NCI-H82 treated with DMSO at 0.1 percent for 48 hours (cell line): Measurements from ENCODE around the gene ARID3C.

Experiments
- DNase-seq: peaks from one replicate; lab custom pipeline; 2025; ENCODE audit not compliant: unreplicated experiment; lab: John Stamatoyannopoulos, UW

The ARID3C gene

GRCh38 chr9:34628656-34629490 is at the start of gene ARID3C:
TSS of gene ARID3C (minus strand) at chr9:34629066. CDS start at chr9:34628014, 1,052 bp downstream.
- no peak for DNase-seq

DNA sequence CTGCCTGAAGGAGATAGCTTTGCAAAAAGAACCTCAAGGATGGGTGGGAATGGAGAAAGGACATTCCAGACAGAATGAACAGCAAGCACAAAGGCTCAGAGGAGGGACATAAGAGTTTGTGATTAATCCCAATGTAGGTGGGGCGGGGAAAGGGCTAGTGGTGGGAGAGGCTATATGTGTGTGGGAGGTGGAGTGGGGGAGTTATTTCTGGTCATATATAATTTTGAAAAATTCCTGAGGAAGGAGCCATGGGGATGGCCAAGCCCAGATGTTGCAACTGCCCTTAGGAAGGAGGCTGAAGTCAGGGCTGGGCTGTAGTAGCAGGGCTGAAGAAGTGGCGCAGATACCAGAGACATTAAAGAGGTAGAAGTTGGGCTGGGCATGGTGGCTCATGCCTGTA is 47.0 kb upstream of the ARID3C start:
- no peak for DNase-seq

DNA sequence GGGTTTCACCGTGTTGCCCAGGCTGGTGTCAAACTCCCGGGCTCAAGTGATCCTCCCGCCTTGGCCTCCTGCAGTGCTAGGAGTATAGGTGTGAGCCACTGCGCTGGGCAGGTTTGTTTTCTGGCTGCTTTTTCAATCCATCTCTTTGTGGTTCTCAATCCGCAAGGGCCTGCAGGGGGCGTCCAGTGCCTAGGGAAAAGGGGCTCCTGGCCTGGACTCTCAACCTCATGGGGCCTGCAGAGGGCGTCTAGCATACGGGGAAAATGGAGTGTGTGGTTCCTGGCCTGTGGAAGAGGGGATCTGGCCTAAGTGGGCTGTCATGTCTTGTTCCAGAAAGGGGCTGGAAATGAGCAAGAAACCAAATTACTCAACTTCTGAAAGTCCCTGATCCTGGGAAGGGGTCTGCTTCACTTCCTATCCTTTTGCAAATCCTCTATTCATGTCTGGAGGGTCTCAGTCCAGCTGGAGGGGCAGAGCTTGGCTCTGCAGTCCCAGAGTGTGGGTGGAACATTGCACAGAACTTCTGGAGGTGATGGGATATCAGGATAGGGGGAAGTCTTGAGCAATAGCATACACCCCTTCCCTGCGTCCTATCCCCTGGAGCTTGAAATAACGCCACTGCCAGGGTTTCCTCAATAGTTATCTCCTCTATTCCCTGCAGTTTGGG is 46.3 kb upstream of the ARID3C start:
- DNase-seq, result peak; percentile 77

- no peak for DNase-seq
These were observed 45.6 kb upstream of the ARID3C start for GRCh38 chr9:34674440-34674839.

DNA sequence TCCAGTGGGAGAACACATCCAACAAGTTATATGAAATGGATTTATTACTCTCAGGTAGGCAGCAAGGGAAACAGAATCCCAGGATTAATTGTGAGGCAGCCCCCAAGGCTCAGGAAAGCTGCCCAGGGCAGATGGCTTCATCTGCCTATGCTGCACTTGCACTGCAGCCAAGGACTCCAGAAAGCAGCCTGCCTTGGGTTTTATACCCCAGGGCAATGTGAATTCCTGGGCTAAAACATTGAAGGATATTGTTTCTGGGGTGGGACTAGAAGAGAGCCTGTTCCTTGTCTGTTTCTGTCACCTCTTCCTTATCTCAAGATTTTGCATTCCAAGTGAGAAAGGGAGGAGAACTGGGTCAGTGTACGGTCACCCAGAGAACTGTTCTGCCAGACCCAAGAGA is 42.4 kb upstream of the ARID3C start:
- no peak for DNase-seq

DNA sequence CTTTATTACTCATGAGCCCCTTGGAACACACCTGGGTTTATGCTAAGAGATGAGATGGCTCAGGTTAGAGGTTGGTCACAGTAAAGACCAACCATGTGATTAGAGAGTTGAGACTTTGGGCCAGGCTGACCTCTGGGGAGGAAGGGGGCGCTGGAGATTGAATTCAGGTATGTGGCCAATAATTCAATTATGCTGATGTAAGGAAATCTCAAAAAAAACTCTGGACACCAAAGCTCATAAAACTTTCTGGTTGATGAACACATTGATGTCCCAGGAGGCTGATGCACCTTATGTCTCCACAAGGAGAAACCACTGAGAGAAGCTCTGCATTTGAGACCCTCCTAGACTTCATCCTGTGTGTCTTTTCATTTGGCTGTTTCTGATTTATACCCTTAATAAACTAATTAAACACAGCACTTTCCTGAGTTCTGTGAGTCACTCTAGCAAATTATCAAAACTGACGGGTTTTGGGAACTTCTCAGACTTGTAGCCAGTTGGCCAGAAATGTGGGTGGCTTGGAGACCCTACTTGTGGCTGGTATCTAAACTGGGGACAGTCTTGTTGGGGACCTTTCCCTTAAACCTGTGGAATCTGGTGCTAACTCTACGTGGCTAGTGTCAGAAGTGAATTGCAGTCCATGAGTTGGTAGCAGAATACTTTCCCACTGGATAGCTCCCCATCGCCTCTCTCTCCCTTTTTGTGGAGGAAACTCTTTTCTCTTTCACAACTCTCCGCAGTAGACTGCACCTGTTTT is 41.1 kb upstream of the ARID3C start:
- no peak for DNase-seq

DNA sequence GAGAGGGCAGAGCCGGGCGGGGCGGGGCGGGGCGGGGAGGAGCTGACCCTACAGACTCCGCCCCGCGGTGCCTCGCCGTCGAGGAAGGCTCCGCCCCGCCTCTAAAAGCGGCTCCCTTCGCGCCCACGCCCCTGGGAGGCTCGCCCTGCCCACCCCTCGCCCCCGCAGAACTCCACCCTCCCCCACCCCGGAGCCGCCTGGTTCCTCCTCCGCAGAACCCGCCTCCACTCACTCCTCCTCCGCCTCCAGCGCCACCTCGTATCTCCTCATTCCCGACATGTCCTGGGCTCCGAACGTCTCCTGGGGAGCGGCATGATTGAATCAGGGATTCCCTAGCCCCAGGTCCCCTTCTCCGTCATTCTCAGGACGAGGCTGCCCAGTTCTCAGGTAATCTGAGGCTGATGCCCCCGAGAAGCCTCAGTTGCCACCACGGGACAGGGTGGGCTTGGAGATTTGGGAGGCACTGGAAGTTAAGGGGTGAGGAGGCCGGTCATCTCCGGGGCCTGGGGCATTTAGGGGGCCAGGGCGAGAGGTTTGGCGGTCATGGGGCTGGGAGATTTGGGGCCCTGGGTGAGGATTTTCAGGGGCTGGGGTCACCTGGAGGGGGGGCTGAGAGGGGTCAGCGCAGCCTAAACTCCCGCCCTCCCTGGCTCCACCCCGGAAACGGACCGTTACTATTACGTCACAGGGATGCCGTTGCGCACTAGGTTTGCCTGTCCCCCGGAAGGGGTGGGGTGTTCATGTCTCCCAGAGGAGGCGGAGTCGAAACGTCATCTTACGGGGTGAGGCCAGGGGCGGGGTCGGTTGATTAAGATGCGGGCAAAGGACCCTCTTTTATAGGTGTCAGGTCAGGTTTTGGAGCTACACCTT is 36.8 kb upstream of the ARID3C start:
- DNase-seq, result peak; percentile 76

DNA sequence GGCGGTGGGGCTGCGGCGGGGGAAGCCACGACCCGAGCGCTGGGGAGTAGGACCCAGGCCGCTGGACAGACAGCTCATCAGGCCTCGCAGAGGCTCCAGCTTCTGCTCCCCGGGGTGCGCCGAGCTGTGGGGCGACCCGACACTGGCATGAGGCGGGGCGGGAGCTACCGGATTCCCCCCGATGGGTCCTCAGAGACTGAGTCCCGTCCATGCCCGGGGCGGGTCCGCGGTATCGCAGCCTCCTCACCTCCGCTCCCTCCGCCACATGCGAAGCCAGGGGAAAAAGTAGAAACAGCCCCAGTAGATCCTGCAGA is 36.2 kb upstream of the ARID3C start:
- DNase-seq, result no peak

DNA sequence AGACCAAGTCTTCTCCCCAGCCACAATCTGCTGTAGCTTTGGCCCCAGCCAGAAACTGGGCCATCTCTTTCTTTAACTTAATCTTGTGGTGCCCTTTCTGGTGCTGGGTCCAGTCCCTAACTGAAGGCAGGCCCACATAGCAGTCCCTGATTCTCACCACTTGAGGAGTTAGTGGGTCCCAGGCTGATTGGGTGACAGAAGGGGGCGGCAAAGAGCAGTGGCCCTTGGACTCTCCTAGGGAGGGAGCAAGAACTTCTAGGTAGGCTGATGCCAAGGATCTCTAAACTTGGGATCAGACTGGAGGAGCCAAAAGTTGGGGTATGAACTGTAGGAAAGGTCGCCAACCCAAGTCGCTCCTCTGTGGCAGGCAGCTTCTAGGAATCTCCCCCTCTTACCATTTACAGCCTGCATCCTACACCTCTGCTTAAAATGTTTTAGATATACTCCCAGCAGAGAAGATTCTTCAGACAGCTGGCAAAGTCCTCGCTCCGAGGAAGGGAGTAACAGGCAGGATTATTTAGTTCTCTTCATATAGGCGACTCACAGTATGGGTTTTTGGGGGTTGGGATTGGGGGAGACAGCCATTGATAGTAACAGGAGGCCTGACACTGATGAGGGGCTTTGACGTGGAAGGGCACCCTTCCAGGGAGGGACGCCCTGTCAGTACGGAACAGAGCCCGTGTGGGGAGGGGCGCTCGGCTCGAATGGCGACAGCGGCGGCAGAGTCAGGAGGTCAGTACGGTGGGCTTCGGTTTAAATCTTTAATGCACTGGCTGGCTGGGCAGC is 35.6 kb upstream of the ARID3C start:
- peak; percentile 44 for DNase-seq

GRCh38 chr9:34663303-34663605 is 34.4 kb upstream of the ARID3C start:
- DNase-seq, result no peak

DNA sequence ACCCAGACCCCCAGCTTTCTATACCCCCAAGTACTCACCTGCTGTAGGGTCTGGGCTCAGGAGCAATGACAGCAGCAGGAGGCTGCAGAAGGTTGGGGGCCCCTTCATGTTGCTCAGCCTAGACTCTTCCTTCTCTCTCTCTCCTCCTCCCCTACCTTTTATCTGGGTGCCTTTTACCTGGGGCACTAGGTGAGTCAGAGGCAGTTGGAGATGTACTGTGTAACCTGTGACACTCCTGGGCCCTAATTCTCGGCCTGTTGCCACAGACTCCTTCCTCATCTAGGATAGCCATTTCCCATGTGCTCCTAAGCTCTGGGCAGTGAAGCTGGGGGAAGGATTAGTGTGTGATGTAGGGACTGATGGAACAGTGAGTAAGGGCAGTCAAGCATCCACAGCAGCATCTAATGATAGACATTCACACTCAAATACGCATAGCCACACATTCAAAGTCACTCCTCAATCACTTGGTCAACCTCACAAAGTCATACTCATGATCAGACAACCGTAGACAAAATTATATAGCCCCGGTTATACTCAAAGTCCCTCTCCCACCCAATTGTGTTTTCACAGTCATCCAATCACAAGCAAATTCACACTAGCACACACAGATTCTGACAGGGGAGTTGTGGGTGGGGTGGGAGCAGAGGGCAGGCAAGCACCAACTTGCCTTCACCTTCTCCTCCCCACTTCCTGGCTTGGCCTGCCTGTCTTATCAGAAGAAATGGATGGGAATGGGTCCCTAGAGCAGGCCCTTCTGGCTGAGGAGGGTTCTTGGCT is 33.8 kb upstream of the ARID3C start, which contains the start of gene CCL27:
Gene CCL27 (minus strand): TSS at position 132 of the 777 bp plus-strand sequence. CDS start 24 bp downstream, at position 108.
- DNase-seq, result no peak

- no peak for DNase-seq
These were observed 30.9 kb upstream of the ARID3C start for GRCh38 chr9:34659592-34660253.

- no peak for DNase-seq
These were observed 29.6 kb upstream of the ARID3C start for GRCh38 chr9:34658461-34658860.

DNA sequence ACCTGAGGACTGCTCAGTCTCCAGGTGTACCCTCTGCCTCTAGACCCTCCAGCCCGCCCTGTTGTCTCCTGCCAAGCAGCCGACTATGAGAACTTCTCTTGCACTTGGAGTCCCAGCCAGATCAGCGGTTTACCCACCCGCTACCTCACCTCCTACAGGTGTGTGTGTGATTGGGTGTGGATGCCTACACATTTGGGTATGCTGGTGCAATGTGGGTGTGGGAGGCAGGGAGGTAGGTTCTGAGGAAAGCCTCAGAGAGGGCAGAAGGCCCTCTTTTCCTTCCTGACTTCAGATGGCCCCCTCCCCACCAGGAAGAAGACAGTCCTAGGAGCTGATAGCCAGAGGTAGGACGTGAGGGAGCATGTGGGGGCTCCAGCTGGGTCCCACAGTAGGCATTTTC is 28.1 kb upstream of the ARID3C start:
- no peak for DNase-seq

GRCh38 chr9:34655394-34655793 is 26.5 kb upstream of the ARID3C start:
- no peak for DNase-seq

DNA sequence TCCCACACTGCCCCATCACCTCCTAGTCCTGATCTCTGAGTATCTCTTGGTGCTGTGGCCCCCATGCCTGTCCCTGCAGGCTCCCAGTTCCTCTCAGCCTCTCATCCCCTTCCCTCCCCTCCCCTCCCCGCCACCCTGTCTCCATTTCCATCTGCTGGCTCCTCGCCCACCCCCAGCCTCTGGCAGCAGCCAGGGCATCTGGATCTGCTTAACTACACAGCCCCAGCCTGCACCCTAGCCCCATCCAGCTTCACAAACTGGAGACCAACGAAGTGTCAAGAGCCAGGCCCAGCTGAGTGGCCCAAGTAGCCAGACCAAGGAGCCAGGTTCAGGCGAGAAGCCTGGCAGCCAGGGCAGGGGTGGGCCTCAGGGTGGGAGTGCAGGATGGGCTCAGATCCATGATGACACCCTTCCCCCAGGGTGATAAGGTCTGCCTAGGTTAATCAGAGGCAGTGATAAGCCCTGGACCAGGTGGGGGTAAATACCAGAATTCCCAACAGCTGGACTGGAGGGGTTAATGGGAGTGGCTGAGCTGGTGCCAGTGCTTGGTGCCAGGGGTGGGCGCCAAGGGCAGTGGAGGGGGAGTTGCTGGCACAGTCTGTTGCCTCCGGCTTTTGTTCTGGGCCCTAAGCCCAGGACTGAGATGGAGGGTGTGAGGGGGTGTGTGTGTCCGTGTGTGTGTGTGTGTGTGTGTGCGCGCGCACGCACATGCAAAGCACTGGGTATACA is 25.6 kb upstream of the ARID3C start:
- DNase-seq, result peak; percentile 57

- peak; percentile 49 for DNase-seq
These were observed 24.5 kb upstream of the ARID3C start for GRCh38 chr9:34653151-34654072.
